NCI-H2107 treated with DMSO at 0.1 percent for 48 hours (cell line): ENCODE results near the gene PTH1R.

Source experiments
- DNase-seq: peaks from one replicate; lab custom pipeline; 2025; ENCODE audit not compliant: unreplicated experiment; lab: John Stamatoyannopoulos, UW

The PTH1R gene

GRCh38 chr3:46943237-46944187 lies 66.0 kb downstream of the PTH1R start:
- DNase-seq: no peak

- no peak for DNase-seq
Observed at GRCh38 chr3:46944191-46944590, 66.7 kb downstream of the PTH1R start.

- DNase-seq: no peak
Observed at GRCh38 chr3:46946416-46946815, 68.9 kb downstream of the PTH1R start.

GRCh38 chr3:46946856-46947545 lies 69.5 kb downstream of the PTH1R start:
- DNase-seq: no peak

- no peak for DNase-seq
Observed at GRCh38 chr3:46947546-46947901, 70.0 kb downstream of the PTH1R start.

- no peak for DNase-seq
Observed at GRCh38 chr3:46947981-46948791, 70.7 kb downstream of the PTH1R start.

GRCh38 chr3:46948830-46949671 lies 71.5 kb downstream of the PTH1R start:
- no peak for DNase-seq

GRCh38 chr3:46950177-46950576 lies 72.7 kb downstream of the PTH1R start:
- no peak for DNase-seq

- DNase-seq: no peak
Observed at GRCh38 chr3:46950650-46951241, 73.2 kb downstream of the PTH1R start.

GRCh38 chr3:46952813-46953212 lies 75.3 kb downstream of the PTH1R start:
- DNase-seq: no peak
